ENCODE results near the gene SAMD11.

SAMD11 gene

GRCh38 chr1:923131-923990 lies at the start of gene SAMD11:
Gene SAMD11, plus strand, starts transcription at chr1:923923. Its CDS starts 509 bp downstream, at chr1:924432.
- TF ChIP-seq NFIC (IDR thresholded peaks at IDR 0.05) (peak; percentile 48; the same call in 1 of the 2 replicates), CREB1 (IDR thresholded peaks at IDR 0.05; ENCODE audit: low read depth) (no peak), EP300 (IDR thresholded peaks at IDR 0.05; ENCODE audit: borderline replicate concordance) (peak; percentile 54; the same call in 1 of the 2 replicates), RAD21 (IDR thresholded peaks at IDR 0.05; ENCODE audit: low read depth) (no peak), CEBPB (IDR thresholded peaks at IDR 0.05) (no peak), MAX (IDR thresholded peaks at IDR 0.05) (0 out of 2 replicates have a peak, but pooled peaks have one; percentile 27), TCF12 (IDR thresholded peaks at IDR 0.05; ENCODE audit: low read depth) (peak; percentile 47; the same call in 1 of the 2 replicates), TEAD4 (IDR thresholded peaks at IDR 0.05) (peak; percentile 35; the same call in 1 of the 2 replicates), YY1 (IDR thresholded peaks at IDR 0.05; ENCODE audit: low read depth) (0 out of 2 replicates have a peak, but pooled peaks have one; percentile 30), ZBTB7A (IDR thresholded peaks at IDR 0.05; ENCODE audit: low read depth) (no peak; the same call in 1 of the 2 replicates), USF1 (IDR thresholded peaks at IDR 0.05) (no peak), FOXM1 (IDR thresholded peaks at IDR 0.05; ENCODE audit: borderline replicate concordance, low read depth) (no peak), REST (IDR thresholded peaks at IDR 0.05; ENCODE audit: low read depth) (no peak), EGR1 (IDR thresholded peaks at IDR 0.05) (no peak), TAF1 (IDR thresholded peaks at IDR 0.05; ENCODE audit: low read depth) (no peak)

GRCh38 chr1:886311-886710 lies 37.4 kb upstream of the SAMD11 start:
- TF ChIP-seq REST (IDR thresholded peaks at IDR 0.05; ENCODE audit: low read depth): no peak
- TF ChIP-seq FOXM1 (IDR thresholded peaks at IDR 0.05; ENCODE audit: borderline replicate concordance, low read depth): no peak
- no peak for TF ChIP-seq ZBTB7A (IDR thresholded peaks at IDR 0.05; ENCODE audit: low read depth)
- TF ChIP-seq NFIC (IDR thresholded peaks at IDR 0.05): no peak
- no peak for TF ChIP-seq MAX (IDR thresholded peaks at IDR 0.05)
- TF ChIP-seq EGR1 (IDR thresholded peaks at IDR 0.05): no peak
- TF ChIP-seq CEBPB (IDR thresholded peaks at IDR 0.05): no peak
- no peak for TF ChIP-seq CREB1 (IDR thresholded peaks at IDR 0.05; ENCODE audit: low read depth)
- TF ChIP-seq TEAD4 (IDR thresholded peaks at IDR 0.05): no peak
- no peak for TF ChIP-seq RAD21 (IDR thresholded peaks at IDR 0.05; ENCODE audit: low read depth)
- TF ChIP-seq YY1 (IDR thresholded peaks at IDR 0.05; ENCODE audit: low read depth): no peak
- no peak for TF ChIP-seq EP300 (IDR thresholded peaks at IDR 0.05; ENCODE audit: borderline replicate concordance)
- no peak for TF ChIP-seq USF1 (IDR thresholded peaks at IDR 0.05)
- no peak for TF ChIP-seq TCF12 (IDR thresholded peaks at IDR 0.05; ENCODE audit: low read depth)
- TF ChIP-seq TAF1 (IDR thresholded peaks at IDR 0.05; ENCODE audit: low read depth): no peak

GRCh38 chr1:886760-887159 lies 37.0 kb upstream of the SAMD11 start:
- no peak for TF ChIP-seq EP300 (IDR thresholded peaks at IDR 0.05; ENCODE audit: borderline replicate concordance)
- no peak for TF ChIP-seq MAX (IDR thresholded peaks at IDR 0.05)
- no peak for TF ChIP-seq TAF1 (IDR thresholded peaks at IDR 0.05; ENCODE audit: low read depth)
- TF ChIP-seq TEAD4 (IDR thresholded peaks at IDR 0.05): no peak
- TF ChIP-seq YY1 (IDR thresholded peaks at IDR 0.05; ENCODE audit: low read depth): no peak
- TF ChIP-seq CEBPB (IDR thresholded peaks at IDR 0.05): no peak
- no peak for TF ChIP-seq RAD21 (IDR thresholded peaks at IDR 0.05; ENCODE audit: low read depth)
- no peak for TF ChIP-seq ZBTB7A (IDR thresholded peaks at IDR 0.05; ENCODE audit: low read depth)
- no peak for TF ChIP-seq NFIC (IDR thresholded peaks at IDR 0.05)
- TF ChIP-seq CREB1 (IDR thresholded peaks at IDR 0.05; ENCODE audit: low read depth): no peak
- no peak for TF ChIP-seq EGR1 (IDR thresholded peaks at IDR 0.05)
- TF ChIP-seq TCF12 (IDR thresholded peaks at IDR 0.05; ENCODE audit: low read depth): no peak
- TF ChIP-seq FOXM1 (IDR thresholded peaks at IDR 0.05; ENCODE audit: borderline replicate concordance, low read depth): no peak
- no peak for TF ChIP-seq USF1 (IDR thresholded peaks at IDR 0.05)
- TF ChIP-seq REST (IDR thresholded peaks at IDR 0.05; ENCODE audit: low read depth): no peak
